Measurements from ENCODE around the gene MTCL1. TPM values are rescaled to one million over a fixed set of nuclear protein-coding genes. Genes with fewer than 3 reads are reported as not detected.

MTCL1 gene
- total and polyA plus RNA-seq, 2 of the 8 experiments (the other 6 are each of a cell fraction or from before 2014, with no cell fraction given): 16.6 to 60.8 TPM

- Histone ChIP-seq H3K27me3 (replicated peaks in 1 of 4; ENCODE audit: control insufficient read depth in 3 of 4, extremely low read depth in 1 of 4, insufficient read depth in 3 of 4, low read length in 3 of 4) (no peaks in the 10 kb centered on the region), H3K18ac (ENCODE audit: extremely low read depth, low read length) (no peak overlapping the region), H3K36me3 (ENCODE audit: control insufficient read depth in 2 of 4, insufficient read depth in 4 of 4, low read length in 3 of 4) (no peaks in the 10 kb centered on the region), H3K14ac (ENCODE audit: insufficient read length) (no peak overlapping the region), H3K4me1 (replicated peaks in 1 of 4; ENCODE audit: control insufficient read depth in 3 of 4, insufficient read depth in 4 of 4, low read length in 3 of 4) (no peaks in the 10 kb centered on the region), H4K8ac (ENCODE audit: extremely low read depth, insufficient read depth, low read length) (no peak overlapping the region), H3K9ac (replicated peaks in 1 of 4; ENCODE audit: extremely low read depth in 1 of 4, low read depth in 3 of 4, low read length in 3 of 4) (no peak overlapping the region), H3K79me1 (ENCODE audit: low read depth, low read length) (no peaks in the 10 kb centered on the region), H3K4ac (replicated peaks; ENCODE audit: insufficient read length, low read depth, low read length) (no peak overlapping the region), H3K79me2 (ENCODE audit: control insufficient read depth in 1 of 2, insufficient read depth in 2 of 2, low read length in 2 of 2) (no peaks in the 10 kb centered on the region), H3K56ac (replicated peaks; ENCODE audit: insufficient read length, low read depth, low read length) (no peak overlapping the region), H2BK12ac (ENCODE audit: low read depth, low read length) (no peak overlapping the region), H4K20me1 (replicated peaks in 1 of 2; ENCODE audit: control insufficient read depth in 1 of 2, insufficient read depth in 2 of 2, low read length in 2 of 2) (no peaks in the 10 kb centered on the region), H2BK5ac (ENCODE audit: low read depth, low read length) (no peak overlapping the region), H3K4me2 (ENCODE audit: insufficient read depth in 1 of 2, low read depth in 2 of 2, low read length in 2 of 2) (no peak overlapping the region), H3K23ac (ENCODE audit: insufficient read length) (no peak overlapping the region), H4K5ac (ENCODE audit: insufficient read length, low read depth, low read length) (no peak overlapping the region), H2BK20ac (ENCODE audit: low read length) (no peak overlapping the region), H4K91ac (replicated peaks; ENCODE audit: insufficient read length, low read length) (no peak overlapping the region), H2AK5ac (ENCODE audit: low read depth, low read length) (no peak overlapping the region), H3K23me2 (ENCODE audit: low read depth, low read length) (no peaks in the 10 kb centered on the region), H2AFZ (ENCODE audit: low read length) (no peak overlapping the region), H3K4me3 (ENCODE audit: extremely low read depth in 1 of 4, insufficient read depth in 2 of 4, low read depth in 3 of 4, low read length in 4 of 4) (no peak overlapping the region), H3K9me3 (ENCODE audit: insufficient read depth in 2 of 2, low read depth in 1 of 2, low read length in 1 of 2) (no peaks in the 10 kb centered on the region), H2BK120ac (replicated peaks; ENCODE audit: low read depth, low read length) (no peak overlapping the region), H2BK15ac (ENCODE audit: low read length) (no peak overlapping the region), H3K27ac (ENCODE audit: low read depth, low read length) (no peak overlapping the region)
- ChIA-PET CTCF (ENCODE audit: partially characterized antibody) (interaction anchor here (2.3 to 2.7 kb wide), 3 partner anchors 9 to 293 kb away, joined by 17 to 21 read pairs (median 21); no protein-coding TSS in a partner anchor), POLR2A (ENCODE audit: partially characterized antibody) (no interaction called here)
- DNase-seq (ENCODE audit: low read depth in 1 of 2, low spot score in 2 of 2) (no peak), FAIRE-seq (no peak)
- TF ChIP-seq POLR2AphosphoS5 (IDR thresholded peaks at IDR 0.05; ENCODE audit: low read depth, low read length) (no peak), BCL11A (IDR thresholded peaks at IDR 0.05; ENCODE audit: low read depth in 2 of 2, low read length in 2 of 2) (no peak), SUZ12 (IDR thresholded peaks at IDR 0.05; ENCODE audit: low read length) (no peak), E2F6 (IDR thresholded peaks at IDR 0.05) (no peak), MAFK (IDR thresholded peaks at IDR 0.05; ENCODE audit: low read depth, low read length) (no peak), CHD1 (IDR thresholded peaks at IDR 0.05; ENCODE audit: low read depth, low read length) (no peak), PHF8 (conservative IDR thresholded peaks at IDR 0.05; ENCODE audit: low read depth, low read length) (no peak), SIN3A (conservative IDR thresholded peaks at IDR 0.05 in 1 of 2, IDR thresholded peaks at IDR 0.05 in 1 of 2; ENCODE audit: low read depth in 1 of 2, low read length in 2 of 2) (no peak), SP4 (IDR thresholded peaks at IDR 0.05; ENCODE audit: low read length) (no peak), HDAC6 (IDR thresholded peaks at IDR 0.05; ENCODE audit: low read depth, low read length) (no peak), EGR1 (IDR thresholded peaks at IDR 0.05; ENCODE audit: borderline replicate concordance, low read depth, low read length) (no peak), CTBP2 (IDR thresholded peaks at IDR 0.05; ENCODE audit: borderline replicate concordance, insufficient read depth, insufficient read length, low read length) (no peak), TEAD4 (IDR thresholded peaks at IDR 0.05; ENCODE audit: low read depth, low read length) (no peak)
- WGBS, 2 experiments (ENCODE audit: extremely low coverage in 1 of 2, insufficient coverage in 1 of 2, insufficient read length in 1 of 2, insufficient replicate concordance in 2 of 2, low coverage in 1 of 2, low lambda C conversion rate in 2 of 2, missing lambda C conversion rate in 1 of 2): 87% methylated on average over 9 of the region's 10 CpGs; no CpG with 5 or more reads in 1 of the 2 experiments
Measured at GRCh38 chr18:8694891-8695290, 10.5 kb upstream of the MTCL1 start.
